ENCODE results near the gene THSD4. TPM values are rescaled to one million over a fixed set of nuclear protein-coding genes. Genes with fewer than 3 reads are reported as not detected.

Gene THSD4
- total RNA-seq, 4 donors from 2014 or later = 2.7 to 49.2 (median 15.8) TPM

GRCh38 chr15:71079208-71080044, 35.8 kb upstream of the THSD4 start:
- ATAC-seq (ENCODE audit: low FRiP score) (no peak), DNase-seq (ENCODE audit: low spot score) (no peak)
- TF ChIP-seq CTCF (IDR thresholded peaks at IDR 0.05) = no peak

- DNase-seq (ENCODE audit: low spot score) (no peak), ATAC-seq (ENCODE audit: low FRiP score) (no peak)
- no peak for TF ChIP-seq CTCF (IDR thresholded peaks at IDR 0.05)
These were observed 35.1 kb upstream of the THSD4 start for GRCh38 chr15:71080166-71080565.

DNA sequence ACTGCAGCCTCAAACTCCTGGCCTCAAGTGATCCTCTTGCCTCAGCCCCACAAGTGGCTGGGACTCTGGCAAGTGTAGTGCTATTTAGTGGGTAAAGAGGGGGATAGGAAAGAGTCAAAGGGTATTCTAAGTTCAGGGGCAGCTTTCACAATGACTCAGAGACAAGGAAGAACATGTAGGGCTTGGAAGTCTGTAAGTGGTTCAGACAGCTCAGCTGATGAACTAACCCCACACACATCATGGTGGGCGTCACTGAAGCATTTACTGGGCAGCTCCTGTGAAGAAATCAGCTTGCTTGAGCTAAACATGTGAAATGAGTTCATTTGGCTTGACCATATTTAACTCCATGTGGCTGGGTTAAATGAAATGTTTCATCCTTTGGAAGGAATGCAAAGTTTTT, 34.6 kb upstream of the THSD4 start:
- ATAC-seq (ENCODE audit: low FRiP score) (no peak), DNase-seq (ENCODE audit: low spot score) (no peak)
- no peak for TF ChIP-seq CTCF (IDR thresholded peaks at IDR 0.05)

DNA sequence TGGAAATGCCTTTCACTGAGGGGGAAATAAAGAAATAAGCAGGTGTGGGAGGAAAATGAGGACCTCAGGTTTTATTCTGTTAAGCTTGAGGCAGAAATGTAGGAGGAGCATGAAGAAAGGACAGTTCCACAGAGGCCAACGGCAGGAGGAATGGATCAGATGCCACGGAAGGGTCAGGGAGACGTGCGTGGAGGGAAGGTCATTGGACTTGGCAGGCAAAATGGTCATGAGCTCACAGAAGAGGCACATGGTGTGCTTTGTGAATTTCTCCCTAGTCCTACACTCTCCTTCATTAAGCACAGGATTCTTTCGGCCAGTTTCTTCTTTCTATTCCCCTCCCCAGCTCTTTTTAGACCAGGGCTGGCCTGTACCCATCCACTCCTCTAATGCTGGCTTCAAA, 32.5 kb upstream of the THSD4 start:
- DNase-seq (ENCODE audit: low spot score) (no peak), ATAC-seq (ENCODE audit: low FRiP score) (no peak)
- TF ChIP-seq CTCF (IDR thresholded peaks at IDR 0.05) = no peak

DNA sequence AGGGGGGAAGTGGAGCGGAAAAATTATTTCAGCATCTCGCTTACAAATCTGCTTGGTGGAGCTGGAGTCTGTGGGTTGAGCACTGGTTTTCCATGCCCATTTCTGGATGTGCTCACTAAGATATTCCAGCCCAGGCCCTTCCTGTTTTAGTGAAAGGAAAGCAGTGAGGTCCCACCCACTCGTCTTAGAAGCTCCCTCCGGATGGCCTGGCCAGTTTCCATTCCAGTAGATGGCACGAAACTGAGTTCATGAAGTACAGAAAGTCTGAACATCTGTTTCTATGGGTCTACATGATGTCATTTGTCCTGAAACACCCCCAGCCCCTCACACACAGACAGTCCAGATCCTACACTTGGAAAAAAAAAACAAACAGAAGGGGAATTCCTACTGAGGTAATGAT, 31.9 kb upstream of the THSD4 start:
- no peak for TF ChIP-seq CTCF (IDR thresholded peaks at IDR 0.05)
- DNase-seq (ENCODE audit: low spot score) = no peak
- no peak for ATAC-seq (ENCODE audit: low FRiP score)

DNA sequence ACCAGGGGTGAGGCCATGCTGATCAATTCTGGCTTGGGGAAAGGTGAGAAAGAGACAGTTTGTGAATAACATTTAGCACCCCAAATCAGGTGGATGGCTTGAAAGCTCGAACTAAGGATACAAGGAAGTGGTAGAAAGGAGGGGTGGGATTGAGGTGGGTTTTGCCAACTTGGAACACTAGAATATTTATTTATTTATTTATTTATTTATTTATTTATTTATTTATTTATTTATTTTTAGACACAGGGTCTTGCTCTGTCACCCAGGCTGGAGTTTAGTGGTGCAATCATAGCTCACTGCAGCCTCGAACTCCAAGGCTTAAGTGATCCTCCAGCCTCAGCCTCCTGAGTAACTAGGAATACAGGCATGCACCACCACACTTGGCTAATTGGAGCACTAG, 31.0 kb upstream of the THSD4 start:
- ATAC-seq (ENCODE audit: low FRiP score) = no peak
- no peak for TF ChIP-seq CTCF (IDR thresholded peaks at IDR 0.05)

DNA sequence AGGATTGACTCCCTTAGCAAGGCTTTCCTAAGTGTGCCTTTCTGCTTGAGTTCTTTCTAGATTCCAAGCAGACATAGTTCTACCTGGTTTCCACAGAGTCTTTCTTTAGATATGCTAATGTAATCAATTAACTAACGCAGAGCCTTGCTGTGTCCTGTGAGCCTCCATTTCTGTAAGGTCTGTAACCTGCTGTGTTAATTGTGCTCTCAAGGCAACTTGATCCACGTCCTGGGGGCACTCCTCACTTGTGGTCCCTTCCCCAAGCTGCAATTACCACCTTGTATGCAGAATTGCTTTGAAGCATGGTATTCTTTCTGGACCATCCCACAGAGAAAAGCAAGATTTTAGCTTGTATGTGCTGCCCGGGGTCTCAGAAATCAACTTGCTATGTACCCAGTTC, 29.5 kb upstream of the THSD4 start:
- DNase-seq (ENCODE audit: low spot score) (no peak), ATAC-seq (ENCODE audit: low FRiP score) (no peak)
- TF ChIP-seq CTCF (IDR thresholded peaks at IDR 0.05) = no peak

More for the DNA sequence above, 31.0 kb upstream of the THSD4 start:
- DNase-seq (ENCODE audit: low spot score) = no peak
